Keratinocyte (primary cell): ENCODE measurements around the gene CSMD2. TPM values are rescaled to one million over a fixed set of nuclear protein-coding genes. Genes with fewer than 3 reads are reported as not detected.

Experiments used
- DNase-seq: peaks from one replicate; pipeline ENCODE4 v3.0.0-alpha.2; 2011; ENCODE audit warnings: low read depth, missing footprints, low spot score
- FAIRE-seq: peaks from 2 replicates; lab custom pipeline; 2011; peaks lifted over from hg19 to GRCh38; lab: Jason Lieb, UNC
- H2AFZ ChIP-seq: 2 replicates; pipeline ENCODE4 v1.6.0; 2012; ENCODE audit warnings: low read length, control low read depth, inconsistent platforms; ENCODE audit not compliant: control insufficient read depth
- H3K27ac ChIP-seq: 2 replicates; pipeline ENCODE4 v1.5.1; 2011; ENCODE audit warnings: low read length; ENCODE audit not compliant: control insufficient read depth, insufficient read depth
- H3K27me3 ChIP-seq: 3 replicates; pipeline ENCODE4 v1.6.0; 2011; ENCODE audit warnings: low read length; ENCODE audit not compliant: control insufficient read depth, insufficient read depth; ENCODE audit errors: extremely low read depth
- H3K36me3 ChIP-seq, 2 experiments: 2 replicates in 1 of 2; 3 replicates in 1 of 2; pipeline ENCODE4 v1.5.1; 2011; ENCODE audit warnings: low read length in 2 of 2, mild to moderate bottlenecking in 1 of 2; ENCODE audit not compliant: control insufficient read depth in 2 of 2, insufficient read depth in 2 of 2; ENCODE audit errors: extremely low read depth in 1 of 2
- H3K4me1 ChIP-seq: 3 replicates; pipeline ENCODE4 v1.5.1; 2011; ENCODE audit warnings: low read length; ENCODE audit not compliant: control insufficient read depth, insufficient read depth; ENCODE audit errors: extremely low read depth
- H3K4me2 ChIP-seq: 3 replicates; pipeline ENCODE4 v1.6.0; 2011; ENCODE audit warnings: low read depth, low read length; ENCODE audit not compliant: control insufficient read depth, insufficient read depth; ENCODE audit errors: extremely low read depth
- H3K4me3 ChIP-seq, 3 experiments: fragments of 200-600 bp in 1 of 3; sonication (generic) in 1 of 3; 2 replicates in 2 of 3; 3 replicates in 1 of 3; pipeline ENCODE4 v1.5.1; 2011 to 2016; ENCODE audit warnings: low read length in 3 of 3, mild to moderate bottlenecking in 3 of 3, control low read depth in 2 of 3, inconsistent platforms in 1 of 3, low read depth in 1 of 3, mixed read lengths in 1 of 3, mixed run types in 1 of 3, moderate library complexity in 1 of 3; ENCODE audit not compliant: control insufficient read depth in 2 of 3, insufficient read depth in 2 of 3; ENCODE audit errors: extremely low read depth in 1 of 3
- H3K79me2 ChIP-seq: 2 replicates; pipeline ENCODE4 v1.6.0; 2012; ENCODE audit warnings: low read length; ENCODE audit not compliant: control insufficient read depth, insufficient read depth
- H3K9ac ChIP-seq: 3 replicates; pipeline ENCODE4 v1.6.0; 2011; ENCODE audit warnings: low read length; ENCODE audit not compliant: control insufficient read depth, insufficient read depth; ENCODE audit errors: extremely low read depth
- H3K9me1 ChIP-seq: 3 replicates; pipeline ENCODE4 v1.6.0; 2011; ENCODE audit warnings: low read length; ENCODE audit not compliant: control insufficient read depth, insufficient read depth; ENCODE audit errors: extremely low read depth
- H3K9me3 ChIP-seq: 2 replicates; pipeline ENCODE4 v1.5.1; 2012; ENCODE audit warnings: low read depth, low read length; ENCODE audit not compliant: control insufficient read depth
- H4K20me1 ChIP-seq: 3 replicates; pipeline ENCODE4 v1.6.0; 2011; ENCODE audit warnings: low read length; ENCODE audit not compliant: control insufficient read depth, insufficient read depth; ENCODE audit errors: extremely low read depth
- CTCF ChIP-seq, 3 experiments: IDR thresholded peaks in 1 of 3; conservative IDR thresholded peaks in 1 of 3; optimal IDR thresholded peaks in 1 of 3; 2 replicates in 2 of 3; 3 replicates in 1 of 3; pipeline versions ENCODE3 to v1.5.1; 2011; ENCODE audit warnings: low read length in 3 of 3, mild to moderate bottlenecking in 3 of 3, moderate library complexity in 2 of 3, control low read depth in 1 of 3, inconsistent platforms in 1 of 3; ENCODE audit not compliant: insufficient read depth in 2 of 3; ENCODE audit errors: extremely low read depth in 1 of 3
- EZH2 ChIP-seq: IDR thresholded peaks from one replicate; pipeline ENCODE4 v1.6.1; 2012; ENCODE audit warnings: inconsistent platforms, mild to moderate bottlenecking, low read length, moderate library complexity
- dilution Hi-C: fragments of 300-500 bp; cut with MboI; formaldehyde crosslinking; loops from one replicate; pipeline ENCODE4 v1.7.0; 2020; ENCODE audit warnings: low sequenced_read_pairs; ENCODE audit not compliant: extremely low pct_ligation_motif_present
- polyA plus RNA-seq, 5 experiments: library from polyadenylated mRNA; depleted of rRNA in 3 of 5; stranded (reverse) in 3 of 5; stranded (forward) in 1 of 5; unstranded in 1 of 5; fragments of >200 nt; gene quantifications; 1 replicate in 1 of 5; 2 replicates in 3 of 5; 3 replicates in 1 of 5; pipeline versions ENCODE4 v1.2.1 to v1.2.3, GENCODE V29; 2011 to 2012; ENCODE audit warnings: missing spikeins in 2 of 5, low read depth in 1 of 5, low replicate concordance in 1 of 5

Gene CSMD2
- polyA plus RNA-seq, 1 donor (not counting 4 experiments of a cell fraction or from before 2014, with no cell fraction given) = 2.0 TPM

GRCh38 chr1:33763406-33763805, 401.6 kb downstream of the CSMD2 start:
- Histone ChIP-seq H4K20me1 (no peaks in the 10 kb centered on the region), H3K27me3 (no peaks in the 10 kb centered on the region), H3K4me1 (peaks cover 12% of the 10 kb centered on the region), H3K9me1 (no peaks in the 10 kb centered on the region), H3K4me2 (peak overlapping the region; percentile 33), H3K9me3 (no peaks in the 10 kb centered on the region), H2AFZ (no peak overlapping the region), H3K9ac (no peak overlapping the region), H3K27ac (peak overlapping the region; percentile 52), H3K36me3 (no peaks in the 10 kb centered on the region), H3K4me3 (no peak overlapping the region), H3K79me2 (no peaks in the 10 kb centered on the region)
- dilution Hi-C loops = no loop called here
- DNase-seq (peak; percentile 42), FAIRE-seq (peak; percentile 89)
- TF ChIP-seq CTCF (optimal IDR thresholded peaks at IDR 0.05 in 1 of 3, IDR thresholded peaks at IDR 0.05 in 1 of 3, conservative IDR thresholded peaks at IDR 0.05 in 1 of 3; ENCODE audit: extremely low read depth in 1 of 3, insufficient read depth in 2 of 3, low read length in 3 of 3) (no peak), EZH2 (no peak)

- dilution Hi-C loops = no loop called here
- H3K9me1 ChIP-seq = no peaks in the 10 kb centered on the region
- H2AFZ ChIP-seq = no peak overlapping the region
- no peak overlapping the region for H3K4me2 ChIP-seq
- no peak overlapping the region for H3K4me3 ChIP-seq
- H3K27ac ChIP-seq = no peak overlapping the region
- no peaks in the 10 kb centered on the region for H3K9me3 ChIP-seq
- H3K9ac ChIP-seq = no peak overlapping the region
- peak; percentile 48 for FAIRE-seq
- no peaks in the 10 kb centered on the region for H3K79me2 ChIP-seq
- no peaks in the 10 kb centered on the region for H3K27me3 ChIP-seq
- no peaks in the 10 kb centered on the region for H3K36me3 ChIP-seq
- H3K4me1 ChIP-seq = peaks cover 12% of the 10 kb centered on the region
- no peak for DNase-seq
- no peaks in the 10 kb centered on the region for H4K20me1 ChIP-seq
- no peak for TF ChIP-seq CTCF (optimal IDR thresholded peaks at IDR 0.05 in 1 of 3, IDR thresholded peaks at IDR 0.05 in 1 of 3, conservative IDR thresholded peaks at IDR 0.05 in 1 of 3; ENCODE audit: extremely low read depth in 1 of 3, insufficient read depth in 2 of 3, low read length in 3 of 3)
- no peak for TF ChIP-seq EZH2
These were observed 402.1 kb downstream of the CSMD2 start for GRCh38 chr1:33762962-33763361.
